ENCODE data around the gene SOX6. TPM values are rescaled to one million over a fixed set of nuclear protein-coding genes. Genes with fewer than 3 reads are reported as not detected.

Gene SOX6
- total RNA-seq, 6 experiments from 2014 or later = 3.3 to 16.1 (median 7.8) TPM

DNA sequence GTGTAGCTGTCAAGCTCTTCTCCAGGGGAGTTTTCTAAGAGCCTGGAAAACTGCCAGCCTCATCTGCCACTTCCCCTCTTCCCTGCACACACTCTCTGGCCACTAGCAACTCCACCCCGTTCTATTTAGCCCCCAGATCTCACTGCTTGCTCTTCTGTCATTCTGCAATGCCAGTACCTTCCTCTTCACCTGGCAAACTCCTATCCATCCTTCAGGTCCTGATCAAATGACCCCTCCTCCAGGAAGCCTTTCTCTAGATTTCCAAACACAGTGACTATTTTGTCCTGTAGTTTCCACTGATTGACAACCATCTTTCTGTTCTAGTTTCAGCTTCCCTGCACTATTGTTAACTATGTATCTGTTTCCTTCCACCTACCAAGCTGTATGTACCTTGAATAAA is 437.7 kb downstream of the SOX6 start:
- DNase-seq = peak in 1 of 3 donors; percentile 11
- Histone ChIP-seq H3K9me3 (no peaks in the 10 kb centered on the region), H3K27ac (no peak overlapping the region), H3K27me3 (no peaks in the 10 kb centered on the region), H3K36me3 (no peaks in the 10 kb centered on the region), H3K4me3 (no peak overlapping the region), H3K4me1 (no peaks in the 10 kb centered on the region)
- no peak for ATAC-seq
- TF ChIP-seq POLR2A (IDR thresholded peaks at IDR 0.05) (no peak), CTCF (IDR thresholded peaks at IDR 0.05) (no peak)
- intact Hi-C loops (cut with DNase I) = no loop called here
- WGBS (ENCODE audit: insufficient coverage, low coverage, low lambda C conversion rate, missing lambda C conversion rate) = 25% methylated on average over 1 of the region's 1 CpG

DNA sequence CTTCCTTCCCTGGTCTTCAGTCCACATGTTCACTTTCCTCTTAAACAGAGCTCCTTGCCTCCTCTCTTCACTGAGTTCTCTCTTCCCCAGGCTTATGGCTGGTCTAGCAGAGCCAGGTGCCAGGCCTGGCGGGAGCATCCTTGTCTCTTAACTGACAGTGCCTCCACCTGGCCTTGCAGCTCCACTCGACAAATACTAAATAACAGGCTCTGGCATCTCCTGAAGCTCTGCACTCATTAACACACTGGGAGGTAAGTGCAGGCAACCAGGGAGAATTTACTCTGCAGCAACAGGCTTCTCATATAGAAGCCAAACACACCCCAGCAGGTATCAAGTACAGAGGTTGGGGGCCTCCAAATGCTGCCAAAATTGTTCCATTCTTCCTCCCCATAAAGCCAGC is 438.1 kb downstream of the SOX6 start:
- intact Hi-C loops (cut with DNase I) = no loop called here
- no peaks in the 10 kb centered on the region for H3K36me3 ChIP-seq
- no peak overlapping the region for H3K4me3 ChIP-seq
- DNase-seq (peak in 1 of 3 donors; percentile 23), ATAC-seq (no peak)
- H3K9me3 ChIP-seq = no peaks in the 10 kb centered on the region
- WGBS (ENCODE audit: insufficient coverage, low coverage, low lambda C conversion rate, missing lambda C conversion rate) = 63% methylated on average over 2 of the region's 2 CpGs
- no peaks in the 10 kb centered on the region for H3K27me3 ChIP-seq
- H3K27ac ChIP-seq = no peak overlapping the region
- no peak for TF ChIP-seq CTCF (IDR thresholded peaks at IDR 0.05)
- TF ChIP-seq POLR2A (IDR thresholded peaks at IDR 0.05) = no peak
- H3K4me1 ChIP-seq = no peaks in the 10 kb centered on the region

Measured in right lobe of liver (tissue), 6 donors.